Heart right ventricle (tissue), 16 donors: ENCODE results near the gene UBLCP1. TPM values are rescaled to one million over a fixed set of nuclear protein-coding genes. Genes with fewer than 3 reads are reported as not detected.
"Not testable (repeated sequence)": the region's sequence is repeated elsewhere in the genome, so short reads cannot be mapped to it uniquely, and the experiment has no call there.

Experiments
- ATAC-seq, 8 donors: fragments of 200-7000 bp; cut with Tn5 transposase; one replicate each; pipeline ENCODE4 v1.9.1; 2020; ENCODE audit warnings: mild to moderate bottlenecking in 8 of 8, moderate library complexity in 8 of 8, moderate number of reproducible peaks in 1 of 8
- DNase-seq, 2 donors: peaks; one replicate each; pipeline ENCODE4 v3.0.0-alpha.2; 2020
- H3K27ac ChIP-seq, 10 donors: fragments of 200-600 bp; sonication (generic) in 2 of 10; one replicate each; pipeline versions ENCODE4 v1.5.0 to v1.8.0; 2020 to 2022; ENCODE audit warnings: mild to moderate bottlenecking in 3 of 10
- H3K27me3 ChIP-seq, 7 donors: fragments of 200-600 bp; one replicate each; pipeline ENCODE4 v1.8.0; 2021 to 2022; ENCODE audit warnings: mild to moderate bottlenecking in 2 of 7
- H3K36me3 ChIP-seq, 9 donors: fragments of 200-600 bp; sonication (generic) in 1 of 9; one replicate each; pipeline versions ENCODE4 v1.5.0 to v1.8.0; 2020 to 2022; ENCODE audit warnings: mild to moderate bottlenecking in 2 of 9
- H3K4me1 ChIP-seq, 9 donors: fragments of 200-600 bp; sonication (generic) in 1 of 9; one replicate each; pipeline versions ENCODE4 v1.5.0 to v1.8.0; 2020 to 2022; ENCODE audit warnings: mild to moderate bottlenecking in 4 of 9
- H3K4me3 ChIP-seq, 10 donors: fragments of 200-600 bp; sonication (generic) in 2 of 10; one replicate each; pipeline versions ENCODE4 v1.5.0 to v1.8.0; 2020 to 2022; ENCODE audit warnings: mild to moderate bottlenecking in 7 of 10, moderate library complexity in 2 of 10
- H3K9me3 ChIP-seq, 11 donors: fragments of 200-600 bp in 10 of 11; sonication (generic) in 2 of 11; one replicate each; pipeline versions ENCODE4 v1.5.0 to v1.8.0; 2013 to 2022; ENCODE audit warnings: mild to moderate bottlenecking in 2 of 11, control low read depth in 1 of 11, moderate library complexity in 1 of 11
- CTCF ChIP-seq, 9 donors: fragments of 200-600 bp; sonication (generic) in 2 of 9; IDR thresholded peaks; one replicate each; pipeline versions ENCODE4 v1.5.0 to v1.8.0; 2021 to 2022; ENCODE audit warnings: antibody characterized with exemption in 9 of 9, mild to moderate bottlenecking in 5 of 9, moderate library complexity in 1 of 9
- WGBS, 2 donors: extraction: QIAGEN DNeasy Blood & Tissue Kit; methylation state at CpG; one replicate each; pipeline ENCODE4 v1.1.7; 2013; ENCODE audit warnings: inconsistent platforms in 1 of 2; 5-methylcytosine and 5-hydroxymethylcytosine counted together
- intact Hi-C, 10 donors: fragments of 100-400 bp; cut with DNase I; formaldehyde crosslinking; loops; one replicate each; pipeline versions ENCODE4 v1.11.1 to v1.14.2; 2022
- polyA plus RNA-seq, 2 donors: library from polyadenylated mRNA; stranded (reverse); fragments of 200-250 nt; gene quantifications; one replicate each; pipeline ENCODE4 v1.2.3, GENCODE V29; 2013
- total RNA-seq, 10 donors: library from RNA; stranded (reverse); fragmentation: NEBNext Ultra II Directional in 3 of 10; extraction: Animal tissue kit (Norgen Biotek cat#: 25700) in 3 of 10; gene quantifications; one replicate each; pipeline versions ENCODE4 v1.2.1 to v1.2.4, GENCODE V29; 2021 to 2023
- donor health status: Arrhythmogenic right ventricular cardiomyopathy.
- donor health status: ischemic (EF 13 %, LVEDD 7.1; RV severe dilation, severe dysfunction).
- donor health status: healthy with polysubstance abuse.
- donor health status: DM: no; HTN: yes; CAD: no.
- donor health status: DM: no; HTN: no; CAD: no.
- donor health status: ischemic (EF 25% LVEDD 6.9; RV normal size, moderate dysfunction).
- donor health status: ischemic (EF 25% LVEDD 5.7; RV mildly dilated, moderate dysfunction).
- donor health status: healthy.
- donor health status: DM: yes; HTN: yes; CAD: no.
- donor health status: Ischemic cardiomyopathy.
- donor health status: ischemic (EF 35%, LVEDD 5.7; RV mildly dilated, moderate dysfunction).
- donor health status: nonischemic (EF 11% LVEDD 7.7; RV severe dilation, severe dysfunction).
- donor health status: DM: yes; HTN: yes; CAD: no.
- donor health status: PGD.
- donor health status: ischemic (EF 29% LVEDD 5.4; RV normal size, mild dysfunction).
- donor health status: nonischemic (EF 23%, LVEDD 6.1; RV moderate dilation, normal function).

UBLCP1 gene
- total and polyA plus RNA-seq, 12 donors = 11.6 to 20.9 (median 13.9) TPM

GRCh38 chr5:159230657-159231056 is 32.4 kb upstream of the UBLCP1 start:
- no peaks in the 10 kb centered on the region for H3K9me3 ChIP-seq
- no peaks in the 10 kb centered on the region for H3K27me3 ChIP-seq
- no peaks in the 10 kb centered on the region for H3K4me1 ChIP-seq
- no peak overlapping the region for H3K27ac ChIP-seq
- WGBS, 2 donors = 87 to 91% methylated on average over 3 of the region's 3 CpGs
- no peak for DNase-seq
- H3K4me3 ChIP-seq = no peak overlapping the region
- H3K36me3 ChIP-seq = no peaks in the 10 kb centered on the region
- no peak for TF ChIP-seq CTCF (IDR thresholded peaks at IDR 0.05)
- no peak for ATAC-seq
- intact Hi-C loops = loop anchor here in 1 of 10 donors (1.0 kb wide), 1 partner anchor 13 kb away; no protein-coding TSS in a partner anchor

GRCh38 chr5:159231167-159231566 is 31.9 kb upstream of the UBLCP1 start:
- intact Hi-C loops = loop anchor here in 1 of 10 donors (1.0 kb wide), 1 partner anchor 12 kb away; no protein-coding TSS in a partner anchor
- Histone ChIP-seq H3K9me3 (no peaks in the 10 kb centered on the region), H3K36me3 (no peaks in the 10 kb centered on the region), H3K4me3 (no peak overlapping the region), H3K27ac (no peak overlapping the region), H3K4me1 (no peaks in the 10 kb centered on the region), H3K27me3 (no peaks in the 10 kb centered on the region)
- WGBS, 2 donors = 79 to 83% methylated on average over 2 of the region's 2 CpGs
- TF ChIP-seq CTCF (IDR thresholded peaks at IDR 0.05) = no peak
- ATAC-seq (no peak), DNase-seq (no peak)

GRCh38 chr5:159235871-159236520 is 27.1 kb upstream of the UBLCP1 start:
- H3K4me1 ChIP-seq, H3K4me3 ChIP-seq, intact Hi-C loops, H3K27ac ChIP-seq, H3K27me3 ChIP-seq, H3K9me3 ChIP-seq, H3K36me3 ChIP-seq, DNase-seq, ATAC-seq: not testable (repeated sequence)
- WGBS, 2 donors = 89 to 96% methylated on average over 2 of the region's 2 CpGs

- no peaks in the 10 kb centered on the region for H3K4me1 ChIP-seq
- DNase-seq (no peak), ATAC-seq (no peak)
- WGBS, 2 donors = 75 to 80% methylated on average over 4 of the region's 4 CpGs
- TF ChIP-seq CTCF (IDR thresholded peaks at IDR 0.05) = no peak
- no peak overlapping the region for H3K27ac ChIP-seq
- intact Hi-C loops = no loop called here
- no peaks in the 10 kb centered on the region for H3K36me3 ChIP-seq
- H3K9me3 ChIP-seq = no peaks in the 10 kb centered on the region
- peaks cover 0 to 2% (median 0%) of the 10 kb centered on the region in 7 donors for H3K27me3 ChIP-seq
- H3K4me3 ChIP-seq = no peak overlapping the region
These were observed 22.7 kb upstream of the UBLCP1 start for GRCh38 chr5:159240301-159240870.

- no peak overlapping the region for H3K27ac ChIP-seq
- H3K4me3 ChIP-seq = no peak overlapping the region
- H3K27me3 ChIP-seq = peaks cover 0 to 17% (median 0%) of the 10 kb centered on the region in 7 donors
- intact Hi-C loops = no loop called here
- DNase-seq = no peak
- no peaks in the 10 kb centered on the region for H3K4me1 ChIP-seq
- WGBS, 2 donors = 44 to 50% methylated on average over 2 of the region's 2 CpGs
- no peaks in the 10 kb centered on the region for H3K36me3 ChIP-seq
- TF ChIP-seq CTCF (IDR thresholded peaks at IDR 0.05) = no peak
- no peaks in the 10 kb centered on the region for H3K9me3 ChIP-seq
- no peak for ATAC-seq
These were observed 21.0 kb upstream of the UBLCP1 start for GRCh38 chr5:159241946-159242552.
